Fibroblast of the conjunctiva (primary cell): ENCODE results near the gene PRRX2.
A peak's percentile ranks its signal among the peaks of the same experiment; 100 is the strongest.
"Not testable (repeated sequence)": the region's sequence is repeated elsewhere in the genome, so short reads cannot be mapped to it uniquely, and the experiment has no call there.

Source experiments
- DNase-seq: peaks from one replicate; pipeline ENCODE4 v3.0.0-alpha.2; 2010; ENCODE audit warnings: low read depth

The PRRX2 gene

DNA sequence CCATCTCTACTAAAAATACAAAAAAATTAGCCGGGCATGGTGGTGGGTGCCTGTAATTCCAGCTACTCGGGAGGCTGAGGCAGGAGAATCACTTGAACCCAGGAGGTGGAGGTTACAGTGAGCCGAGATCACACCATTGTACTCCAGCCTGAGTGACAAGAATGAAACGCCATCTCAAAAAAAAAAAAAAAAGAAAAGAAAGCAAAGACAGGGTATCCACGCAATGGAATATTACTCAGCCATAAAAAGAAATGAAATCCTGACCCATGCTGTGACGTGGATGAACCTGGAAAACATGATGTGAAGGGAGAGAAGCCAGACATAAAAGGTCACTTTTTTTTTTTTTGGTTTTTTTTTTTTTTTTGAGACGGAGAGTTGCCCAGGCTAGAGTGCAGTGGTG is 95.3 kb downstream of the PRRX2 start:
- DNase-seq, result not testable (repeated sequence)

DNA sequence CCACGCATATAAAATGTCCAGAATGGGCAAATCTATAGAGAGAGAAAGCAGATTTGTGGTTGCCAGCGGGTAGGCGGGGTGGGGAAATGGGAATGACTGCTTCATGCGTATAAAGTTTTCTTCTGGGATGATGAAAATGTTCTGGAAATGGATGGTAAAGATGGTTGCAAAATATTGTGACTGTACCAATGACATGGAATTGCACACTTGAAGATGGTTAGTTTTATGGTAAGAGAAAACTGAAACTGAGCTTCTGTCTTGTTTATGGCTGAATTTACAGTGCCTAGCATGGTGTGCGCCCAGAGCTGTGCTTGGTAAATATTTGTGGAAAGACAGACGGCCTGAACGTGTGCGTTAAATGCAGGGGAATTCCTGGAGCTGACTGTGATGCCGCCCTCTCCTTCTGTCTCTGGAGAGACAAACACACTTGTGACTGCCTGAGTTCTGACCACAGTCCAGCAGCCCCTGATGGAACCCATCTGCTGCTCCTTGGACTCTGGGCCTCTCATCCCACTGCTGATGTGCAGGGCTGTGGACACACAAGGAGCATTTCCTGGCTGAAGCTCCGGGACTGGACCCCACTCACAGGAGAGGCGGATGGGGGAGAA is 96.0 kb downstream of the PRRX2 start:
- no peak for DNase-seq

DNA sequence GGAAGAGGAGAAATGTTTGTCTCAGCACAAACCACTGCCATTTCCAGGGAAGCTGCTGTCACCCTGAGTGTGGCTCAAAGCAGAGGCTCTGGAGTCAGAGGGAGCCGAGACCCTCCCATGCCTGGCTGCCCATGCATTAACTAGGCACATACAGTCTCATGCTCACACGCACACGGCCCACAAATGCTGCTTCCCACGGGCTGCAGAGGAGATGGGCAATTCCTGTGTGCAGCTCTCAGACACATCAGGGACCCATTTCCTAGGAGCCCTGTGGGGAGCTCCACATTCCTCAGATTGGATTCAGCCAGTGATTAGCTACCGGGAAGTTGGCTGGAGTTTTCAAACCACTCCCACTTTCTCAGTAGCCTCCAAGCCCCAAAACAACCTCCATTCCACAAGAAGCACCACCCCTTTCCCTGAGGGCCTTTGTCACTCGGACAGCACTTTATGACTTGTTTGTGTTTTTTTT is 96.5 kb downstream of the PRRX2 start:
- DNase-seq, result peak; percentile 63

DNA sequence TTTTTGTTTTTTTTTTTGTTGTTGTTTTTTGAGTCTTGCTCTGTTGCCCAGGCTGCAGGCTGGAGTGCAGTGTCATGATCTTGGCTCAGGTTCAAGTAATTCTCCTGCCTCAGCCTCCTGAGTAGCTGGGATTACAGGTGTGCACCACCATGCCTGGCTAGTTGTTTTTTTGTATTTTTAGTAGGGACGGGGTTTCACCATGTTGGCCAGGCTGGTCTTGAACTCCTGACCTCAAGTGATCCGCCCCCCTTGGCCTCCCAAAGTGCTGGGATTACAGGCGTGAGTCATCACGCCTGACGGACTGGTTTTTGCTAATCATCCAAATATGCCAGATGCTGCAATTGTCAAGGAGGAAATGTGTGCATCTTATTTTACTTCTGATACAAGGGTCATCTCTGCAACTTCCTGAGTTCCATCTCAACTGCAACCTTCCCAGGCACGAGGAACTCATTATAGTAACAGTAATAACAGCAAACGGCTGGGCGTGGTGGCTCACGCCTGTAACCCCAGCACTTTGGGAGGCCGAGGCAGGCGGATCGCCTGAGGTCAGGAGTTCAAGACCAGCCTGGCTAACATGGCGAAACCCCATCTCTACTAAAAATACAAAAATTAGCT is 97.0 kb downstream of the PRRX2 start:
- DNase-seq, result peak; percentile 96

DNA sequence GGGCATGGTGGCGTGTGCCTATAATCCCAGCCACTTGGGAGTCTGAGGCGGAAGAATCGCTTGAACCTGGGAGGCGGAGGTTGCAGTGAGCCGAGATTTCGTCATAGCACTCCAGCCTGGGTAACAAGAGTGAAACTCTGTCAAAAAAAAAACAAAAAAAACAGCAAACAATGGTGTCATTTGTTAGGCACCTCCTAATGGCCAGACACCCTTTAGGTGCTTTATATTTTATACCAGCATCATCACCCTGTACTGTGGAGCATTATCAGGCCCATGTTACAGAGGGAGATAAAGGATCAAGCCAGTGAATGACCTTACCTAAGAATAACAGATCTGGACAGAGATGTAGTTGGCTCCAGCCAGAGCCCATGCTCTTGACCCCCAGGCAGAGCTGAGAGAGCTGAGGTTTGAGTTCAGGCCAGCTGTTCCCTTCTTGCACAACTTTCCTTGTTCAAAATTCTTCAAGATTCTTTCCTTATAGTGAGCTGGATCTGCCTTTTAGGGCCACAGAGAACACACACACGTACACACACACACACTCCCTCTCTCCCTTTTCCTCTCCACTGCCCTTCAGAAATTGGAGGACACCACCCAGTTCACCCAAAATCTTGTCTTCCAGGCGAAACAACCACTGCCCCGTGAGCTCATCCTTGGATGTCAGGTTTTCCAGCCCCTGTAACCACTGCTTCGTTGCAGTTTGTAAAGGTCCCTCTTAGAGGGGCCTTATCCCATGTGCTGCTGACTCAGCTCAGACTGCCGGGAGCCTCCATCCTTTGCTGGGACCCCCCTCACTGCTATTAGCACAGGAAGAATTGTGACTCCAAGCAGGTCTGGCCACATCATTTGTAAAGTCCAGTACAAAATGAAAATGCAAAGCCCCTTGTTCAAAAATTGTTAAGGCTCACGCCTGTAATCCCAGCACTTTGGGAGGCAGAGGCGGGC is 97.8 kb downstream of the PRRX2 start:
- DNase-seq, result peak; percentile 77

DNA sequence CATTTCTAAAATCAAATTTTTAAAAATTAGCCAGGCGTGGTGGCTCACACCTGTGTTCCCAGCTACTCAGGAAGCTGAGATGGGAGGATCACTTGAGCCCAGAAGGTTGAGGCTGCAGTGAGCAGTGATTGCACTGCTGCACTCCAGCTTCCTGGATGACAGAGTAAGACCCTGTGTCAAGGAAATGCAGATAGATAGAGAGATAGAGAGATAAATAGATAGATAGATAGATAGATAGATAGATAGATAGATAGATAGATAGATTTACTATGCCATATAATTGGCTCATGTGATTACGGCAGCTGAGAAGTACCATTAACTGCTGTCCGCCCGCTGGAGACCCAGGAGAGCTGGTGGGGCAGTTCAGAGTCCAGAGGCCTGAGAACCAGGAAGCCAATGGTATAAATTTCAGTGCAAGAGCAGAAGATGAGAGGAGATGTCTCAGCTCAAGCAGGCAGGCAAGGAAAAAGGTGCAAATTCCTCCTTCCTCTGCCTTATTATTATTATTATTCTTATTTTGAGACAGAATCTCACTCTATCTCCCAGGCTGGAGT is 100.4 kb downstream of the PRRX2 start:
- DNase-seq, result no peak

DNA sequence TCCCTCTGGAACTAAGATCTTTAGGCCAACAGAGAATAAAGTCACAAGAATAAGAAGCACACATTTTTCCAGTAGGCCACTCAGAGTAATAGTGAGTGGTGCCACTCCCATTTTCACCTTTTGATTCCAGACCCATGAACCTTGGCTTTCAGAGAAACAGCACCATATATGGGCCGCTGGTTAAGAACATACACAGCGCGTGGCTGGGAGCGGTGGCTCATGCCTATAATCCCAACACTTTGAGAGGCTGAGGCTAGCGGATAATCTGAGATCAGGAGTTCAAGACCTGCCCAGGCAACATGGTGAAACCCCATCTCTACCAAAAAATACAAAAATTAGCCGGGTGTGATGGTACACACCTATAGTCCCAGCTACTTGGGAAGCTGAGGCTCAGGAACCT is 103.0 kb downstream of the PRRX2 start:
- no peak for DNase-seq

DNA sequence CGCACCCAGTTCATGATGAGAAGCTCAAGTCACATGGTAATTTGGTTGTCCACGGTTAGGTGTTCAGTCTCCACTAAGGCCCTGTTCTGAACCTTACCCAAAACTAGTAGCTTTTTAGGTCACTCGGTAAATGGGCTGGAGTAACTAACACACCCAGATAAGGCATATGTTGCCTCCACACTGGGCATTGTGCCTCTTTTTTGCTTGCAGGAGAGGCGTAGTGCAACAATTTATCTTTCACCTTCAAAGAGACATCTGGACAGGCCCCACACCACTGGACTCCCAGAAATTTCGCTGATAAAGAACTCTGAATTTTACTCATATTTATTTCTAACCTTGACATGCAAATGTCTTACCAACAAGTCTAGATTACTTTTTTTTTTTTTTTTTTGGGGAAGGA is 104.2 kb downstream of the PRRX2 start:
- DNase-seq, result no peak

DNA sequence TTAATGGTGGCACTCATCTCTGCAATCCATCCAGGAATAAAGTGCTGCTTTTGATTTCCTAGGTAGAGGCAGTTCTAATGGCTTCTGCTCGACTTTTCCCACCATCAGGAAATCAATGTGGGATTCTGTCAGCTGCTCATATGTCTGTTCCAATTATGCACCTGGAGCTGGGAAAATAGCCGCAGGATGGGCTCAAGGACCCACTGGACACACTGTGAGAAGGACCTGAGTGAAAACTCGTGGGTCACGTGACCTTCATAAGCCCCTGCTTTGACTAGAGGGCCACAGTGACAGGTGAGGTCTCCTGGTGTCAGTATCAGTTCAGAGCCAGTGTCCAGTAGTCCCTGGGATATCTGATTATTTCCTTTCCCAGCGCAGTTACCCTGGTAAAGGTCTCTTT is 105.3 kb downstream of the PRRX2 start:
- DNase-seq, result no peak
